Measurements from ENCODE around the gene POLR1E. TPM values are rescaled to one million over a fixed set of nuclear protein-coding genes. Genes with fewer than 3 reads are reported as not detected.

The POLR1E gene
- polyA plus RNA-seq, 3 donors, result 2.3 to 4.1 (median 2.4) TPM

DNA sequence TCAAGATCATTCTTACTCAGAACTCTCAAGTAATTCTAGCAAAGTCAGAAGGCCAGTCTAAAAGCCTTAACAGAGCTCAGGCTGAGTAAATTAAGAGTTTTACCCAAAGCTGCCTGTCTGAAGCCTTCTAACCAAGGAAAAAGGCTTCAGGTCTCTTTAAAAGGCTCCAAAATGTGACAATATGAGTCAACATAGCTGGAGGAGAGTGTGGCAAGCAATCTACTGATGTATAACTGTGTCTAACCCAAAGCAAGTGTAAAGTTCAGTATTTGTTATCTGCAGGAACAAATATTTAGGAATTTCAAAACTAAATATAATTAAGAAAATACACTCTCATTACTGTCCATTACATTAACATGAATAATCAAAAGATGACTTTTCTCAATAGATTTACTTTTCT is 31.5 kb upstream of the POLR1E start:
- intact Hi-C loops (cut with micrococcal nuclease), result no loop called here
- no peak overlapping the region for H2AFZ ChIP-seq (ENCODE audit: insufficient read depth, low read depth, low read length, poor library complexity, severe bottlenecking)
- no peak overlapping the region for H3K27ac Mint-ChIP-seq
- H3K4me3 ChIP-seq (replicated peaks in 1 of 3; ENCODE audit: low read depth in 2 of 3, low read length in 3 of 3), result no peak overlapping the region
- H3K36me3 Mint-ChIP-seq, result peaks cover 7 to 12% of the 10 kb centered on the region in 2 donors
- TF ChIP-seq, protein P1, sequence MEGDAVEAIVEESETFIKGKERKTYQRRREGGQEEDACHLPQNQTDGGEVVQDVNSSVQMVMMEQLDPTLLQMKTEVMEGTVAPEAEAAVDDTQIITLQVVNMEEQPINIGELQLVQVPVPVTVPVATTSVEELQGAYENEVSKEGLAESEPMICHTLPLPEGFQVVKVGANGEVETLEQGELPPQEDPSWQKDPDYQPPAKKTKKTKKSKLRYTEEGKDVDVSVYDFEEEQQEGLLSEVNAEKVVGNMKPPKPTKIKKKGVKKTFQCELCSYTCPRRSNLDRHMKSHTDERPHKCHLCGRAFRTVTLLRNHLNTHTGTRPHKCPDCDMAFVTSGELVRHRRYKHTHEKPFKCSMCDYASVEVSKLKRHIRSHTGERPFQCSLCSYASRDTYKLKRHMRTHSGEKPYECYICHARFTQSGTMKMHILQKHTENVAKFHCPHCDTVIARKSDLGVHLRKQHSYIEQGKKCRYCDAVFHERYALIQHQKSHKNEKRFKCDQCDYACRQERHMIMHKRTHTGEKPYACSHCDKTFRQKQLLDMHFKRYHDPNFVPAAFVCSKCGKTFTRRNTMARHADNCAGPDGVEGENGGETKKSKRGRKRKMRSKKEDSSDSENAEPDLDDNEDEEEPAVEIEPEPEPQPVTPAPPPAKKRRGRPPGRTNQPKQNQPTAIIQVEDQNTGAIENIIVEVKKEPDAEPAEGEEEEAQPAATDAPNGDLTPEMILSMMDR (IDR thresholded peaks at IDR 0.05), result no peak
- H4K20me1 ChIP-seq (ENCODE audit: insufficient read depth, low read length), result peaks cover 14% of the 10 kb centered on the region
- peaks cover 0 to 4% (median 0%) of the 10 kb centered on the region in 7 donors for H3K9me3 Mint-ChIP-seq
- no peak overlapping the region for H3K27ac ChIP-seq (ENCODE audit: low read depth in 1 of 2, low read length in 2 of 2)
- DNase-seq, result no peak
- H3K4me3 Mint-ChIP-seq, result no peak overlapping the region
- H3K4me1 Mint-ChIP-seq, result peaks cover 2% of the 10 kb centered on the region
- no peaks in the 10 kb centered on the region for H3K4me1 ChIP-seq (ENCODE audit: control insufficient read depth in 1 of 2, insufficient read depth in 2 of 2, low read length in 2 of 2)
- no peak overlapping the region for H3K9ac ChIP-seq (ENCODE audit: insufficient read depth, low read length, poor library complexity, severe bottlenecking)
- peaks cover 27% of the 10 kb centered on the region for H3K79me2 ChIP-seq (ENCODE audit: insufficient read depth, low read length)
- no peak overlapping the region for H3K4me2 ChIP-seq (replicated peaks; ENCODE audit: extremely low read depth, low read length, poor library complexity, severe bottlenecking)
- H3K27me3 ChIP-seq (ENCODE audit: control insufficient read depth in 2 of 2, insufficient read depth in 2 of 2, low read length in 2 of 2), result no peaks in the 10 kb centered on the region
- peaks cover 3 to 6% of the 10 kb centered on the region in 2 donors for H3K36me3 ChIP-seq (replicated peaks in 1 of 2; ENCODE audit: control insufficient read depth in 1 of 2, insufficient read depth in 2 of 2, low read length in 2 of 2)
- no peaks in the 10 kb centered on the region for H3K9me3 ChIP-seq (replicated peaks in 1 of 2; ENCODE audit: control insufficient read depth in 1 of 2, insufficient read depth in 1 of 2, low read length in 2 of 2)
- no peaks in the 10 kb centered on the region for H3K27me3 Mint-ChIP-seq (ENCODE audit: low read depth in 3 of 3)

DNA sequence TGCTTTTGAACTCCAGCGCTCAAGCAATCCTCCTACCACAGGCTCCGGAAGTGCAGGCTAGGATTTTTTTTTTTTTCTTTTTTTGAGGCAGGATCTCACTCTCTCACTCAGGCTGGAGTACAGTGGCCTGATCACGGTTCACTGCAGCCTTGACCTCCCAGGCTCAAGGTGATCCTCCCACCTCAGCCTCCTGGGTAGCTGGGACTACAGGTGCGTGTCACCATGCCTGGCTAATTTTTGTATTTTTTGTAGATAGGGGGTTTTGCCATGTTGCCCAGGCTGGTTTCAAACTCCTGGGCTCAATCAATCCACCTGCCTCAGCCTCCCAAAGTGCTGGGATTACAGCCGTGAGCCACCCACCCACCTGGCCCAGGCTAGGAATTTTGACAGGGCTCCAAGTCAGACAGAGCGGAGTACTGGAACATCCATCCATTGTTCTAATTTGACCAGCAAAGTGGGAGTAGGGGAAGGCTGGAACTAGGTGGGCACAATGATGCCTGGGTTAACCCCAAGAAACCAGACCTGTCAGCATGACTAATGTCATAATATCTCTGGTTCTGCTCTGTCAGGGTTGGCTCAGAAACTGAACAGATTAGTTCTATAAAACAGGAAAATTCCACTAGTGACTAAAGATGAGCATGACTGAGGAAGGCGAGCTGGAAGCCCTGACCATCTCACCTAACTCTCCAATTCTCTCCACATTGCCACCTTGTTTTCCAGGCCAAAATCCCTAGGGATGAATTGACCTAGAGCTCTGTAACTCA is 29.7 kb upstream of the POLR1E start:
- no peaks in the 10 kb centered on the region for H3K9me3 ChIP-seq (replicated peaks in 1 of 2; ENCODE audit: control insufficient read depth in 1 of 2, insufficient read depth in 1 of 2, low read length in 2 of 2)
- peaks cover 0 to 4% (median 0%) of the 10 kb centered on the region in 7 donors for H3K9me3 Mint-ChIP-seq
- H3K36me3 Mint-ChIP-seq, result peaks cover 2 to 4% of the 10 kb centered on the region in 2 donors
- 90% methylated on average over 2 of the region's 7 CpGs for WGBS (ENCODE audit: insufficient coverage)
- H3K9ac ChIP-seq (ENCODE audit: insufficient read depth, low read length, poor library complexity, severe bottlenecking), result no peak overlapping the region
- no peaks in the 10 kb centered on the region for H3K27me3 Mint-ChIP-seq (ENCODE audit: low read depth in 3 of 3)
- peaks cover 14% of the 10 kb centered on the region for H4K20me1 ChIP-seq (ENCODE audit: insufficient read depth, low read length)
- no peak for DNase-seq
- H3K79me2 ChIP-seq (ENCODE audit: insufficient read depth, low read length), result peaks cover 38% of the 10 kb centered on the region
- peak overlapping the region in 1 of 7 donors; percentile 41 for H3K27ac Mint-ChIP-seq
- intact Hi-C loops (cut with micrococcal nuclease), result no loop called here
- H3K27ac ChIP-seq (ENCODE audit: low read depth in 1 of 2, low read length in 2 of 2), result no peak overlapping the region
- H3K4me1 ChIP-seq (ENCODE audit: control insufficient read depth in 1 of 2, insufficient read depth in 2 of 2, low read length in 2 of 2), result no peaks in the 10 kb centered on the region
- no peak overlapping the region for H3K4me2 ChIP-seq (replicated peaks; ENCODE audit: extremely low read depth, low read length, poor library complexity, severe bottlenecking)
- H2AFZ ChIP-seq (ENCODE audit: insufficient read depth, low read depth, low read length, poor library complexity, severe bottlenecking), result no peak overlapping the region
- no peak overlapping the region for H3K4me3 ChIP-seq (replicated peaks in 1 of 3; ENCODE audit: low read depth in 2 of 3, low read length in 3 of 3)
- H3K4me1 Mint-ChIP-seq, result peaks cover 2% of the 10 kb centered on the region
- H3K27me3 ChIP-seq (ENCODE audit: control insufficient read depth in 2 of 2, insufficient read depth in 2 of 2, low read length in 2 of 2), result no peaks in the 10 kb centered on the region
- TF ChIP-seq, protein P1 (IDR thresholded peaks at IDR 0.05), result no peak
- no peak overlapping the region for H3K4me3 Mint-ChIP-seq
- H3K36me3 ChIP-seq (replicated peaks in 1 of 2; ENCODE audit: control insufficient read depth in 1 of 2, insufficient read depth in 2 of 2, low read length in 2 of 2), result no peaks in the 10 kb centered on the region
